Activated gamma-delta T cell treated with Interleukin-2 at 50 U/mL for 16 hours (primary cell): ENCODE data around the gene C3AR1.
"Not testable (repeated sequence)": the region's sequence is repeated elsewhere in the genome, so short reads cannot be mapped to it uniquely, and the experiment has no call there.

Source experiments
- DNase-seq: peaks from one replicate; pipeline ENCODE4 v3.0.0-alpha.2; 2020

Gene C3AR1

GRCh38 chr12:8057306-8057705 is 8.9 kb downstream of the C3AR1 start:
- DNase-seq = no peak

- DNase-seq = no peak
These were observed 11.3 kb downstream of the C3AR1 start for GRCh38 chr12:8054816-8055215.

DNA sequence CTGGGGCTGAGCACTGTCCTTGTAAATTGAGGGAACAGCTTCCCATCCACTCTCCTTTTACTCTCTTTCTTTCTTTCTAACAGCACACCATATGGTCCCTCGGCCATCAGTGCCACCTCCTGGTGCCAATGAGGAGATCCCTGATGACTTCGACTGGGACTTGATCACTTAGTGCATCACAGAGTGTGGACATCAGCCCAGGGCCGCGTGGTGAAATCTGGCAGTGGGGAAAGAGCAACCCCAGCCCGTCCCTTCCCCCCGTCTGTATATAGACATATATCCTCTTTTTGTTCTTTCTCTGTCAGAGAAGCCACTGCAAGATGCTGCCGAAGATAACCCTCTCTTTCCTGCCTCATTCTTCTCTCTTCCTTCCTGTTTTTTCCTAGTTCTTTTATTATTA is 13.5 kb downstream of the C3AR1 start:
- DNase-seq = no peak

DNA sequence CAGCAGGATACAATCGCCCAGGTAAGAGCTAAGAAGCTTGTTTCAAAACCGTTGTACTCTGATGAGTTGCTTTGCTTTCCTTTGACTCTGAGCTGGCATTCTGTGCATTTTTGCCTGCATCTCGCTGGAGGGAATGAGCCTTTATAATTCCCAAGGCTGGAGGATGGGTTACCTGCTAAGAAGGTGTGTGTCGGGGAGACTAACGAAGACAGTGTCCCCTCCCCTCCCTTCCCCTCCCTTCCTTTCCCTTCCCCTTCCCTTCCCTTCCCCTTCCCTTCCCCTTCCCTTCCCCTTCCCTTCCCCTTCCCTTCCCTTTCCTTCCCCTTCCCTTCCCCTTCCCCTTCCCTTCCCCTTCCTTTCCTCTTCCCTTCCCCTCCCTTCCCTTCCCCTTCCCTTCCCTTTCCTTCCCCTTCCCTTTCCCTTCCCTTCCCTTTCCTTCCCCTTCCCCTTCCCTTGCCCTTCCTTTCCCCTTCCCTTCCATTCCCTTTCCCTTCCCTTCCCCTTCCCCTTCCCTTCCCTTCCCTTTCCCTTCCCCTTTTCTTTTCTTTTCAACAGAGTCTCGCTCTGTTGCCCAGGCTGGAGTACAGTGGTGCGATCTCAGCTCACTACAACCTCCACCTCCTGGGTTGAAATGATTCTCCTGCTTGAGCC is 15.4 kb downstream of the C3AR1 start:
- no peak for DNase-seq

GRCh38 chr12:8048906-8049305 is 17.3 kb downstream of the C3AR1 start:
- DNase-seq = no peak

- no peak for DNase-seq
These were observed 18.3 kb downstream of the C3AR1 start for GRCh38 chr12:8047842-8048241.

DNA sequence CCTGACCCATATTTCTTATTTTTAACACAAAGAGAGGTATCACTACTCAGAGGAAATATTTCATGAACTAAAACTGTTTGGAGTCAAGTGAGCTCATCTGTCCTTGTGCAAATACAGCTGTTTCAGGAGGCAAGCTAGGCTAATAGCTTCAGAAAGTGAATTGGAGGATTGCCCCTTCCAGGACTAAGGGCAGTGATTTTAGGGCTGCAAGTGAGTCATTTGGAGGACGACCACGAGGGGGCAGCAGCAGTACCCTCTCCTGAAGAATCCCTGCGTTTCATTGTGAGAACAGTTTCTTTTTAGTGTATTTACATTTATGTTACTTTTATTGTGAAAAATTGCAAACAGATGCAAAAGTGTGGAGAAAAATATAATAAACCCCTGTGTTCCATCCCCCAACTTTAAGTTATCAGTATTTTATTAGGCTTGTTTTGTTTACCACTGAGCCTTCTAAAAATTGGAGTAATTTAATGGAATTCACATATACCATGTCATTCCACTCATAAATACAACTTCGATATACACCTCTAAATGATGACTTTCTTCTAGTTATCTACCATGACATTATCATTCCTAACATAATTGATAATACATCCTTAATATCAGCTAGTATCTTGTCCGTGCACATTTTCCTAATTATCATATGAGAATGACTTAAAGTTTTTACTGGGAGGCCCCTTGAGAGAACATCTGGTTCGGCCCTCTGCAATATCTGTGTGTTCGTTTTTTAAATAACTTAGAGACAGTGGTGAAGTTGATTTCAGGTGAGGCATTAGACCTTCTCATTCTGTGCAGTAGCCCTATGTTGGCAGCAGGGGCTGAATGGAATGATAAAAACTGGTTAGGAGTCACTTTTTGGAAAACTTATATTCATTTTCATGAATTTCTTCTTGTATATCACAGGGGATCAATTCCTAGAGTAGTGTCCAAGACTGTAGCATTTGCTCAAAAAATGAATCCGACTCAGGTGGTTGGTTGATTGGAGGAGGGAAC is 19.9 kb downstream of the C3AR1 start:
- peak; percentile 84 for DNase-seq

DNA sequence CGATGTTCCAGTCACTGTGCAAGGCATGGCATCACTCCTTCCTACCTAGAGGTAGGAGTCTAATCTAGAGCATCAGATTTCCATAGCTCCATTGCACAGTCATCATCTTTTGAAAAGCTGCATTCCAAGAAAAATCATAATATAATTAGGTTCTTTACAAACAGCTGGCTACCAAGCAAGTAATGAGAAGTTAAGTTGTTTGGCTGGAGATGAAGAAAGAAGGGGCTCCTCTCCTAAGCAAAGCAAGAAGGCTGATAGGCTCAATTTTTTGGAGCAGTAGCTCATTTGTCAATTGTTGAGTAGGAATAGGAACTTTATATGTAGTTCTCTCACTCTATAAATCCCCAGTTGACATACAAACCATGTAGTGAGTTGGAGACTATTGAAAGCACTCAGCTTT is 25.4 kb downstream of the C3AR1 start:
- DNase-seq = no peak

GRCh38 chr12:8038659-8039114 is 27.5 kb downstream of the C3AR1 start:
- peak; percentile 19 for DNase-seq

DNA sequence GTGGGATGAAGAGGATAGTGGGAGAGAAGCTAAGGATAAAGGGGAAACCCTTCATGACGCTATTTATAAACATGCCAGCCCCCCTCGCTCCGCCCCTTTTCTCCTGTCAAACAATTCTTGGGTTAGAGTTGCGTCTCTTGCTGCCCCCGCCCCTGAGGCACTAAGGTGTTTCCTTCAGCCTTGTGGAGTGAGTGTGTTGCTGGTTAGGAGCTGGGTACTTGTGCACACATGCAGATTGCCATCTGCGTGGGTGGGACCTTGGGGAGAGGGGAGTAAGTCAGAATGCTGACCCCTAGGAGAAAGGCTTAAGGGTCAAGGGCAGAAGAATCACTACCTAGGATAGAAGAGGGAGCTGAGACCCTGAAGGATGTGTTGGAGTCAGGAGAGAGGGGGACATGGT is 28.2 kb downstream of the C3AR1 start:
- DNase-seq = no peak

DNA sequence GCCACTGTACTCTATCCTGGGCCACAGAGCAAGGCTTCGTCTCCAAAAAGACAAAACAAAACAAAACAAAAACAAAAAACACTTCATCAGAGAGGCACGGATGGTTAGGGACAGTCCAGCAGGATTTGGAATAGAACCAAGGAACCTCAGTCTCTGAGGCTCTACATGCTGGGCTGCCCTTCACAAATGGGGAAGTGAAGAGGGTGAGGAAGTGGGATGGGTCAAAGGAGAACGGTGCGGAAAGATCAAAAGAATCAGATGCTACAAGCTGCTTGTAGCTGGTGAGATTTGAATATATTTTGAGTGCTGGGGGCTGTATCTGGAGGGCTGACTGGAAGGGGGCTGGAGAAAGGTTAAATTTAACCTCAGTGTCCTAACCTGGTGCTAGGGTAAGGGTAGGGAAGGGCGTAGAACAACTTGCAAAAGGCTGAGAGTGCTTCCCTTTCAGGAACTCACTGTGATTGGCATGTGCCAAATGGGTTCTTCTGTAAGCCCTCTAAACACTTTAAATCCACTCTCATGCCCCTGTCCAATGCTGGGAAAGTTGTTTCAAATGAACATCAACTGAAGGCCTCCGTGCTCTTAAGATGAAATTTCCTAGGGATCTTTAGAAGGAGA is 29.0 kb downstream of the C3AR1 start:
- no peak for DNase-seq

DNA sequence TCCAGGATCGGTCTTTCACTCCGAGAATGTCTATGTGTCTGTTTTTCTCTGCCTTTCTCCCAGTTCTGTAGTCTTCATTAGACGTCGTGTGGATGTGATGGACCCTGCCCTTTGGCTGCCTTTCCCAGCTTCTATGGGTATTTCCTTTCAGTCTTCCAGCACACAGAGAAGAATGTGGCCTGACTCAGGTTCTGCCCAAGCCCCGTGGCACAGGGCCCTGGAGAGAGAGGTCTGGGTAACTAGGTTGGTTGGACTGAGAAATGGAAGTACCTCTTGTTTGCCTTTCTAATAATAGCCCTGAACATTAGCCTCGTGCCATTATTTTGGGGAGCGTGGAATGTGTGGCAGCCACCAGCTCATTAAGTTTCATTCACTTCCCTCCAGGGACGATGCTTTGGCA is 29.8 kb downstream of the C3AR1 start:
- DNase-seq = no peak

DNA sequence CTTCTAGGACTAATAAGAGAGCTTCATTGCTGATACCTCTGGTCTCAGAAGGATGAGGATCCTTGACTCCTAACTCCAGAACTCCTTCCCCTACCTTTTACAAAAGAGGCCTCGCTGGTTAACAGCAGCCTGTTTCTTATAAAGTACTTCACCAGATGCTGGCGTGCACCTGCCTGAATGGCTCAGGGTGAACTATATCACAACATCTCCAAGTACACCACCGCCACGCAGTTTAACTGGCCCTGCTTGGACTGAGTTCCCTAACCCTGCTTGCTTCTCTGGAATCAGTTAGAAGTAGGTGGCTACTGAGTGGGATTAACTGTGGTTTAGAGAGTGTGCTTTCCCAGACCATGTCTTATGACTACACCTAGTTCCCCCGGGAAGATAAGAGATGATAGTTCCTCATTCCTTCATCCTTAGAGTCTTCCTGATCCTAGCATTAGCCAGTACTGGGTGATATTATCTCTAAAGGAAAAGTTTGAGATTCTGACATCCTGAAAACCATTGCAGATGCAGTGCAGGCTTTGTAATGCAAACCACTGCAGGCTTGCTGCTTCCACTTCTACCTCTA is 30.6 kb downstream of the C3AR1 start:
- no peak for DNase-seq

DNA sequence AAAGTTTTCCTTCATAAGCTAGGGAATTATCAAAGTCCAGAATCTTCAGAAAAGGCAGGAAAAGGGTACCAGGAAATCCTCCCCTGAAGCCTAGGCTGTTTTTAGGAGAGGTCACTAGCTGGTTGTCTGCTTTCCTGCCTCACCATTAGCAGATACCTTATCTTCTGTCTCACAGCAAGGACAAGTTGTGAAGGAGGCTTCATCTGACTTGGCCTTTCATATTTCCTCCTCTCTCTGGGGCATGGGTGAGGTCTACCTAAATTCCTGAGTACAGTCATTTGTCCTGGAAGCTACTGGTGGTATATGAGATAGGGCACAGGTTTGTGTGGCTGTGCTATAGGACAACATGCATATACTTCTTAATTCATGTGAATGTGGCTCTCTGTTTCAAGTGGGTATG is 31.4 kb downstream of the C3AR1 start:
- DNase-seq = no peak

DNA sequence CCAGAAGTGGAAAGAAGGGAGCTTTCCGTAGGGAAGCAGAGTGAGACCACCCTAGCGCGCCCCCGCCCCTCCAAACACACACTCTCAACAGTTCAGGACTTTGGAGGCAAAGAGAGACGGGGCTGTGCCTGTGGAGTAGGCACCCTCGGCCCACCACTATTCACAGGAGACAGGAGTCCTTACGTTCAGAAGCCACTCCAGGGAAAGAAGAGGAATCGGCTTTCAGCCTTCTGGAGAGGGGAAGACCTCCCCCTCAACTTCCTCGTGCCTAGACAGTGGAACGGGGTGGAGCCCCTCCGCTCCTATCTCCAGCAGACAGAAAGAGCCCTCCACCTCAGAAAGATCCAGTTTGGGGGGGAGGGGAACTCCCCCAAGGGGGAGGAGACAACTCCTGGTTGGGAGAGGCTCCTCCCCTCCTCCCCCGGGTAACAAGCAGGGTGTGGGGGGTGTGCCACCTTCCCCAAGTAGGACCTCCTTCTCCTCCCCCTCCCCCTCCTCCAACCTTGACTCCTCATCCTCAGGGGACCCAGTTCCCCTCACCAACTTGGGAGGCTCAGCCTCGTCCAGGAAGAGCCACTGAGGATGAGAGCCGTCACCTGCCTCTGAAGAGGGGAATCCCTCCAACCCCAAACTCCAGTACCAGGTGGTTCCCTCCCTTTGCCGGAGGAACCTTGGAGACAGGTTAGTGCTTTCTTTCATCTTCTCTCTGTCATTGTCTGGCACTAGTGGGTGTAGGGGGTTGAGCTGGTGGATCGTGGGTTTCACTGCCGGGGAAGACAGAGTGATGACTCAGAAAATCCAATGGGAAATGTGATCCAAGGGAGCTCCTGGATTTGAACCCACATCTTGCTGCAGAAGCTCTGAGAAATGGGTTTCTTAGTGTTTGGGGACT is 32.8 kb downstream of the C3AR1 start:
- peak; percentile 14 for DNase-seq

- peak; percentile 79 for DNase-seq
These were observed 33.7 kb downstream of the C3AR1 start, which contains the start of gene FOXJ2 for GRCh38 chr12:8032242-8033152. Gene FOXJ2, plus strand, starts transcription at chr12:8032716. Its CDS starts 7,117 bp downstream, at chr12:8039833.

GRCh38 chr12:8031872-8032241 is 34.3 kb downstream of the C3AR1 start:
- no peak for DNase-seq

DNA sequence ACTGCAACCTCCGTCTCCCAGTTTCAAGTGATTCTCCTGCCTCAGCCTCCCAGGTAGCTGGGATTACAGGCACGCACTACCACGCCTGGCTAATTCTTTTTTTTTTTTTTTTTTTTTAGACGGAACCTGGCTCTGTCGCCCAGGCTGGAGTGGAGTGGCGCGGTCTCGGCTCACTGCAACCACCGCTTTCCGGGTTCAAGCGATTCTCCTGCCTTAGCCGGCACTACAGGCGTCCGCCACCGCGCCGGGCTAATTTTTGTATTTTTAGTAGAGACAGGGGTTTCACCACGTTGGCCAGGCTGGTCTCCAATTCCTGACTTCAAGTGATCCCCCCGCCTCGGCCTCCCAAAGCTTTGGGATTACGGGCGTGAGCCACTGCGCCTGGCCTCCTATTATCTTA is 35.1 kb downstream of the C3AR1 start:
- not testable (repeated sequence) for DNase-seq

DNA sequence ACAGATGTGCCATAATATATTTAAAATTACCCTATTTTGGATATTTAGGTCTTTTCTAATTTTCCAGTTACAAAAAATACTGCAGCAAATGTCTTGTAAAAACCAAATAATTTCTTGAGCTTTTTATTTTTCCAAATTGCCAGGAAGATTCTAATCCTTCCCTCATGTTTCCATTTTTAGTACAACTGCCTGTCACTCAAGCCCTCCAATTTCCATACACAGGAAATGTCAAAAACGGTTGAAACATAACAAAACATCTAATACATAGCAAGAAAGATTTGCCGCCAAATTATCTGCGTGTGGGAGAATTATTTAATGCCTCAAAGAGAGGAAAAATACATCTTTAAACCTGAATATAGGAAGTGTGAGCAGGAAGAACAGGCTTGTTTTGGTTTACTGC is 36.0 kb downstream of the C3AR1 start:
- no peak for DNase-seq

DNA sequence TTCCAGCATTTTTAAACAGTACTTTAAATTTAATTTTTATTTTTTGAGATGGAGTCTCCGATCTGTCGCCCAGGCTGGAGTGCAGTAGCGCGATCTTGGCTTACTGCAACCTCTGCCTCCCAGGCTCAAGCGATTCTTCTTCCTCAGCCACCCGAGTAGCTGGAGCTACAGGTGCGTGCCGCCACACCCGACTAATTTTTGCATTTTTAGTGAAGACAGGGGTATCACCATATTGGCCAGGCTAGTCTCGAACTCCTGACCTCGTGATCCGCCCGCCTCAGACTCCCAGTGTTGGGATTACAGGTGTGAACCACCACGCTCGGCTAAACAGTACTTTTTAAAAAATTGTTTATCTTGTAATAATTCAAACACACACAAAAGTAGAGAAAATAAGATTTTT is 37.9 kb downstream of the C3AR1 start:
- DNase-seq = no peak

DNA sequence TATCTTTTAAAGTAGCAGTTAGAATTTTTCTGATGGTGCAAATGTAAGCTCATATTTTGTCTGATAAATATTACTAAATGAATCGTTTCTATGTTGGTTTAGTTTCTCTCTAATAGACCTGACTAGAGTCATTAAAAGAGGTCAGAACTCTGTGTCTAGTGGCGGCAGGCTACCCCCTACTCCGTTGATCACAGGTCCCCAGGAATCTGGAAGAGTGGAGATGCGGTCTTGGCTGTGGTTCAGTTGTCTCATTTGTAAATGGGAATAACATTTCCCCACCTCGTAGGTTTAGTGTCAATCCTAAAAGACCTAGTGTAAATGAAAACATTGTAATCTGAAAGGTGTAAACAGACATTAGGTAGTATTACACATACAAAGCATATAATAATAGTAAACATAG is 38.3 kb downstream of the C3AR1 start:
- DNase-seq = no peak
